GM23338 (cell line): Measurements from ENCODE around the gene PKP3. TPM values are rescaled to one million over a fixed set of nuclear protein-coding genes. Genes with fewer than 3 reads are reported as not detected.

Experiments
- ATAC-seq: fragments of 200-7000 bp; cut with Tn5 transposase; 3 replicates; pipeline ENCODE4 v1.9.1; 2020
- DNase-seq: peaks from one replicate; pipeline ENCODE4 v3.0.0-alpha.2; 2015; ENCODE audit warnings: low spot score
- H2AFZ ChIP-seq: fragments of 200-600 bp; sonication (generic); 2 replicates; pipeline ENCODE4 v1.8.0; 2016; ENCODE audit warnings: antibody characterized with exemption, mild to moderate bottlenecking, moderate library complexity
- H3F3A ChIP-seq: fragments of 200-600 bp; sonication (generic); replicated peaks from 2 replicates; pipeline ENCODE4 v1.8.0; 2017; ENCODE audit warnings: antibody characterized with exemption, mixed run types, low read depth
- H3K27ac ChIP-seq: fragments of 200-600 bp; sonication (generic); 2 replicates; pipeline ENCODE4 v1.6.1; 2016; ENCODE audit warnings: low read depth
- H3K27me3 ChIP-seq: fragments of 200-600 bp; sonication (generic); 2 replicates; pipeline ENCODE4 v1.8.0; 2016; ENCODE audit warnings: mild to moderate bottlenecking, mixed run types, moderate library complexity; ENCODE audit not compliant: insufficient read depth
- H3K36me3 ChIP-seq: fragments of 200-600 bp; sonication (generic); 2 replicates; pipeline ENCODE4 v1.8.0; 2016; ENCODE audit warnings: mild to moderate bottlenecking; ENCODE audit not compliant: insufficient read depth
- H3K4me1 ChIP-seq: fragments of 200-600 bp; sonication (generic); 2 replicates; pipeline ENCODE4 v1.8.0; 2016; ENCODE audit warnings: mild to moderate bottlenecking, moderate library complexity; ENCODE audit not compliant: insufficient read depth
- H3K4me2 ChIP-seq: fragments of 200-600 bp; sonication (generic); 2 replicates; pipeline ENCODE4 v1.7.1; 2017; ENCODE audit warnings: mixed run types
- H3K4me3 ChIP-seq: fragments of 200-600 bp; sonication (generic); 2 replicates; pipeline ENCODE4 v1.6.1; 2016; ENCODE audit warnings: mixed run types
- H3K79me2 ChIP-seq: fragments of 200-600 bp; sonication (generic); replicated peaks from 2 replicates; pipeline ENCODE4 v1.8.0; 2017; ENCODE audit warnings: mild to moderate bottlenecking; ENCODE audit not compliant: insufficient read depth
- H3K9me2 ChIP-seq: fragments of 200-600 bp; sonication (generic); 2 replicates; pipeline ENCODE4 v1.8.0; 2017; ENCODE audit not compliant: insufficient read depth
- H4K20me1 ChIP-seq: fragments of 200-600 bp; sonication (generic); replicated peaks from 2 replicates; pipeline ENCODE4 v1.8.0; 2017; ENCODE audit warnings: mild to moderate bottlenecking; ENCODE audit not compliant: insufficient read depth
- H3K27ac Mint-ChIP-seq: 2 replicates; pipeline ENCODE4 v1.8.0; 2020; ENCODE audit warnings: inconsistent platforms, mild to moderate bottlenecking, moderate library complexity, mixed read lengths
- H3K27me3 Mint-ChIP-seq: 3 replicates; pipeline ENCODE4 v1.8.0; 2022; ENCODE audit warnings: low read depth, mild to moderate bottlenecking, moderate library complexity, mixed read lengths, inconsistent platforms; ENCODE audit not compliant: insufficient read depth, poor library complexity
- H3K36me3 Mint-ChIP-seq: 3 replicates; pipeline ENCODE4 v1.8.0; 2021; ENCODE audit warnings: low read depth, mild to moderate bottlenecking, inconsistent platforms, moderate library complexity, mixed read lengths
- H3K4me1 Mint-ChIP-seq: 3 replicates; pipeline ENCODE4 v1.8.0; 2020; ENCODE audit warnings: mild to moderate bottlenecking, inconsistent platforms, mixed read lengths
- H3K4me3 Mint-ChIP-seq: 3 replicates; pipeline ENCODE4 v1.8.0; 2021; ENCODE audit warnings: moderate library complexity, mild to moderate bottlenecking, inconsistent platforms, mixed read lengths
- H3K9me3 Mint-ChIP-seq: 3 replicates; pipeline ENCODE4 v1.8.0; 2020; ENCODE audit warnings: moderate library complexity, mild to moderate bottlenecking, inconsistent platforms, mixed read lengths
- CREB1 ChIP-seq: fragments of 250-450 bp; sonication (Bioruptor Pico); IDR thresholded peaks from 2 replicates; pipeline ENCODE4 v1.5.0; 2020; ENCODE audit warnings: low read depth, mild to moderate bottlenecking, moderate library complexity
- EZH2phosphoT487 ChIP-seq: fragments of 200-600 bp; sonication (generic); IDR thresholded peaks from one replicate; pipeline ENCODE4 v1.8.1; 2018; ENCODE audit warnings: antibody characterized with exemption; ENCODE audit not compliant: unreplicated experiment
- JUNB ChIP-seq: IDR thresholded peaks from one replicate; pipeline ENCODE4 v1.6.1; 2016; ENCODE audit warnings: antibody characterized with exemption; ENCODE audit not compliant: unreplicated experiment
- NANOG ChIP-seq: IDR thresholded peaks from 2 replicates; pipeline ENCODE4 v1.6.1; 2016; ENCODE audit warnings: antibody characterized with exemption, borderline replicate concordance
- POLR2AphosphoS5 ChIP-seq: IDR thresholded peaks from 2 replicates; pipeline ENCODE4 v1.6.1; 2016; ENCODE audit warnings: antibody characterized with exemption, low read depth
- STAT1 ChIP-seq: IDR thresholded peaks from one replicate; pipeline ENCODE4 v1.6.1; 2016; ENCODE audit warnings: antibody characterized with exemption; ENCODE audit not compliant: unreplicated experiment
- ZNF114 ChIP-seq: fragments of 250-450 bp; sonication (Bioruptor Pico); IDR thresholded peaks from 2 replicates; pipeline ENCODE4 v1.5.0; 2020; ENCODE audit warnings: mild to moderate bottlenecking, moderate library complexity
- ZNF331 ChIP-seq: fragments of 250-450 bp; sonication (Bioruptor Pico); IDR thresholded peaks from 2 replicates; pipeline ENCODE4 v1.5.0; 2020; ENCODE audit warnings: low read depth, mild to moderate bottlenecking, moderate library complexity
- polyA plus RNA-seq: library from polyadenylated mRNA; unstranded; fragments of >200 nt; fragmentation: Nextera tagmentation; extraction: Ambion mirVana; gene quantifications from 2 replicates; pipeline ENCODE4 v1.2.1, GENCODE V29; 2016
- total RNA-seq: library from RNA; depleted of rRNA; stranded (reverse); fragments of >200 nt; shearing (Covaris generic); gene quantifications from 2 replicates; pipeline ENCODE4 v1.2.3, GENCODE V29; 2014
- TF ChIP-seq, protein P1 (sequence below), 2 experiments: fragments of 200-600 bp in 1 of 2; sonication (generic) in 1 of 2; conservative IDR thresholded peaks; 2 replicates each; pipeline versions ENCODE4 v1.5.1 to v1.6.1; 2016 to 2017; ENCODE audit warnings: antibody characterized with exemption in 2 of 2, low read depth in 2 of 2, mild to moderate bottlenecking in 2 of 2, moderate library complexity in 1 of 2
- TF ChIP-seq, protein P2 (sequence below): IDR thresholded peaks from 2 replicates; pipeline ENCODE4 v1.6.1; 2016; ENCODE audit warnings: antibody characterized with exemption
- TF ChIP-seq, protein P3 (sequence below): IDR thresholded peaks from one replicate; pipeline ENCODE4 v1.6.1; 2018; ENCODE audit warnings: antibody characterized with exemption; ENCODE audit not compliant: unreplicated experiment
- TF ChIP-seq, protein P4 (sequence below): fragments of 250-450 bp; sonication (Bioruptor Pico); IDR thresholded peaks from 2 replicates; pipeline ENCODE4 v1.5.0; 2020; ENCODE audit warnings: mild to moderate bottlenecking, moderate library complexity

The PKP3 gene
- total and polyA plus RNA-seq, 2 experiments from 2014 or later, result 7.2 to 23.0 TPM

DNA sequence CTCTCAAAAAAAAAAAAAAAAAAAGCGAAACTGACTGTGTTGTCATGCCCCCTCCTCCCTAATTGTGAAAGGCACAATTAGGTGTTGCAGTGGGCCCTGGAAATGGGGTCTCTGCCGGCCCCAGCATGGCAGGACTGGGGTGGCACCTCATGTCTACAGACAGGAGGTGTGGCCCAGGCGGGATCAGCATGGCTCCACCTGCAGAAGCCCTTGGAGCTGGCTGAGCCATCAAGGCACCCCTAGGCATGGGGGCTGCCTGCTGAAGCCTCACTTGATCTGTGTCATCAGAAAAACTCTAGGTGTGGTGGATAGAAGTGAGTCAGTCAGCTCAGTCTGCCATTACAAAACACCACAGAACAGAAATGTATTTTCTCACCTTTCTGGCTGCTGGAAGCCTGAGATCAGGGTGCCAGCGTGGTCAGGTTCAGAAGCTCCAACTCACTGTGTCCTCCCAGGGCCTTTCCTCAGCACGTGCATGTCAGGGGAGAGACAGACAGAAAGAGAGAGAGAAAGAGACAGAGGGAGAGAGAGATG, 34.8 kb upstream of the PKP3 start:
- H3K27ac ChIP-seq, result no peak overlapping the region
- H3K4me1 ChIP-seq, result peaks cover 9% of the 10 kb centered on the region
- Mint-ChIP-seq H3K36me3 (peaks cover 18% of the 10 kb centered on the region; the same call in 2 of the 3 replicates), H3K27ac (no peak overlapping the region), H3K27me3 (peaks cover 8% of the 10 kb centered on the region), H3K9me3 (peaks cover 39% of the 10 kb centered on the region), H3K4me3 (no peak overlapping the region), H3K4me1 (peaks cover 5% of the 10 kb centered on the region; the same call in 2 of the 3 replicates)
- H3K4me3 ChIP-seq, result no peak overlapping the region
- no peak for DNase-seq
- no peak overlapping the region for H2AFZ ChIP-seq
- no peaks in the 10 kb centered on the region for H3K27me3 ChIP-seq
- H3F3A ChIP-seq, result peaks cover 23% of the 10 kb centered on the region
- no peaks in the 10 kb centered on the region for H3K36me3 ChIP-seq
- H4K20me1 ChIP-seq, result no peaks in the 10 kb centered on the region
- no peak overlapping the region for H3K4me2 ChIP-seq
- TF ChIP-seq ZNF331 (CRISPR knock-in tag) (no peak), JUNB (no peak), STAT1 (no peak), EZH2phosphoT487 (no peak), ZNF114 (CRISPR knock-in tag) (no peak), NANOG (no peak), CREB1 (CRISPR knock-in tag) (no peak), POLR2AphosphoS5 (no peak)
- TF ChIP-seq, protein P1, sequence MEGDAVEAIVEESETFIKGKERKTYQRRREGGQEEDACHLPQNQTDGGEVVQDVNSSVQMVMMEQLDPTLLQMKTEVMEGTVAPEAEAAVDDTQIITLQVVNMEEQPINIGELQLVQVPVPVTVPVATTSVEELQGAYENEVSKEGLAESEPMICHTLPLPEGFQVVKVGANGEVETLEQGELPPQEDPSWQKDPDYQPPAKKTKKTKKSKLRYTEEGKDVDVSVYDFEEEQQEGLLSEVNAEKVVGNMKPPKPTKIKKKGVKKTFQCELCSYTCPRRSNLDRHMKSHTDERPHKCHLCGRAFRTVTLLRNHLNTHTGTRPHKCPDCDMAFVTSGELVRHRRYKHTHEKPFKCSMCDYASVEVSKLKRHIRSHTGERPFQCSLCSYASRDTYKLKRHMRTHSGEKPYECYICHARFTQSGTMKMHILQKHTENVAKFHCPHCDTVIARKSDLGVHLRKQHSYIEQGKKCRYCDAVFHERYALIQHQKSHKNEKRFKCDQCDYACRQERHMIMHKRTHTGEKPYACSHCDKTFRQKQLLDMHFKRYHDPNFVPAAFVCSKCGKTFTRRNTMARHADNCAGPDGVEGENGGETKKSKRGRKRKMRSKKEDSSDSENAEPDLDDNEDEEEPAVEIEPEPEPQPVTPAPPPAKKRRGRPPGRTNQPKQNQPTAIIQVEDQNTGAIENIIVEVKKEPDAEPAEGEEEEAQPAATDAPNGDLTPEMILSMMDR (conservative IDR thresholded peaks at IDR 0.05; ENCODE audit: low read depth in 2 of 2), result no peak
- TF ChIP-seq, protein P2, sequence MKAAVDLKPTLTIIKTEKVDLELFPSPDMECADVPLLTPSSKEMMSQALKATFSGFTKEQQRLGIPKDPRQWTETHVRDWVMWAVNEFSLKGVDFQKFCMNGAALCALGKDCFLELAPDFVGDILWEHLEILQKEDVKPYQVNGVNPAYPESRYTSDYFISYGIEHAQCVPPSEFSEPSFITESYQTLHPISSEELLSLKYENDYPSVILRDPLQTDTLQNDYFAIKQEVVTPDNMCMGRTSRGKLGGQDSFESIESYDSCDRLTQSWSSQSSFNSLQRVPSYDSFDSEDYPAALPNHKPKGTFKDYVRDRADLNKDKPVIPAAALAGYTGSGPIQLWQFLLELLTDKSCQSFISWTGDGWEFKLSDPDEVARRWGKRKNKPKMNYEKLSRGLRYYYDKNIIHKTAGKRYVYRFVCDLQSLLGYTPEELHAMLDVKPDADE, result no peak
- TF ChIP-seq, protein P3, sequence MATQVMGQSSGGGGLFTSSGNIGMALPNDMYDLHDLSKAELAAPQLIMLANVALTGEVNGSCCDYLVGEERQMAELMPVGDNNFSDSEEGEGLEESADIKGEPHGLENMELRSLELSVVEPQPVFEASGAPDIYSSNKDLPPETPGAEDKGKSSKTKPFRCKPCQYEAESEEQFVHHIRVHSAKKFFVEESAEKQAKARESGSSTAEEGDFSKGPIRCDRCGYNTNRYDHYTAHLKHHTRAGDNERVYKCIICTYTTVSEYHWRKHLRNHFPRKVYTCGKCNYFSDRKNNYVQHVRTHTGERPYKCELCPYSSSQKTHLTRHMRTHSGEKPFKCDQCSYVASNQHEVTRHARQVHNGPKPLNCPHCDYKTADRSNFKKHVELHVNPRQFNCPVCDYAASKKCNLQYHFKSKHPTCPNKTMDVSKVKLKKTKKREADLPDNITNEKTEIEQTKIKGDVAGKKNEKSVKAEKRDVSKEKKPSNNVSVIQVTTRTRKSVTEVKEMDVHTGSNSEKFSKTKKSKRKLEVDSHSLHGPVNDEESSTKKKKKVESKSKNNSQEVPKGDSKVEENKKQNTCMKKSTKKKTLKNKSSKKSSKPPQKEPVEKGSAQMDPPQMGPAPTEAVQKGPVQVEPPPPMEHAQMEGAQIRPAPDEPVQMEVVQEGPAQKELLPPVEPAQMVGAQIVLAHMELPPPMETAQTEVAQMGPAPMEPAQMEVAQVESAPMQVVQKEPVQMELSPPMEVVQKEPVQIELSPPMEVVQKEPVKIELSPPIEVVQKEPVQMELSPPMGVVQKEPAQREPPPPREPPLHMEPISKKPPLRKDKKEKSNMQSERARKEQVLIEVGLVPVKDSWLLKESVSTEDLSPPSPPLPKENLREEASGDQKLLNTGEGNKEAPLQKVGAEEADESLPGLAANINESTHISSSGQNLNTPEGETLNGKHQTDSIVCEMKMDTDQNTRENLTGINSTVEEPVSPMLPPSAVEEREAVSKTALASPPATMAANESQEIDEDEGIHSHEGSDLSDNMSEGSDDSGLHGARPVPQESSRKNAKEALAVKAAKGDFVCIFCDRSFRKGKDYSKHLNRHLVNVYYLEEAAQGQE, result no peak
- TF ChIP-seq, protein P4, sequence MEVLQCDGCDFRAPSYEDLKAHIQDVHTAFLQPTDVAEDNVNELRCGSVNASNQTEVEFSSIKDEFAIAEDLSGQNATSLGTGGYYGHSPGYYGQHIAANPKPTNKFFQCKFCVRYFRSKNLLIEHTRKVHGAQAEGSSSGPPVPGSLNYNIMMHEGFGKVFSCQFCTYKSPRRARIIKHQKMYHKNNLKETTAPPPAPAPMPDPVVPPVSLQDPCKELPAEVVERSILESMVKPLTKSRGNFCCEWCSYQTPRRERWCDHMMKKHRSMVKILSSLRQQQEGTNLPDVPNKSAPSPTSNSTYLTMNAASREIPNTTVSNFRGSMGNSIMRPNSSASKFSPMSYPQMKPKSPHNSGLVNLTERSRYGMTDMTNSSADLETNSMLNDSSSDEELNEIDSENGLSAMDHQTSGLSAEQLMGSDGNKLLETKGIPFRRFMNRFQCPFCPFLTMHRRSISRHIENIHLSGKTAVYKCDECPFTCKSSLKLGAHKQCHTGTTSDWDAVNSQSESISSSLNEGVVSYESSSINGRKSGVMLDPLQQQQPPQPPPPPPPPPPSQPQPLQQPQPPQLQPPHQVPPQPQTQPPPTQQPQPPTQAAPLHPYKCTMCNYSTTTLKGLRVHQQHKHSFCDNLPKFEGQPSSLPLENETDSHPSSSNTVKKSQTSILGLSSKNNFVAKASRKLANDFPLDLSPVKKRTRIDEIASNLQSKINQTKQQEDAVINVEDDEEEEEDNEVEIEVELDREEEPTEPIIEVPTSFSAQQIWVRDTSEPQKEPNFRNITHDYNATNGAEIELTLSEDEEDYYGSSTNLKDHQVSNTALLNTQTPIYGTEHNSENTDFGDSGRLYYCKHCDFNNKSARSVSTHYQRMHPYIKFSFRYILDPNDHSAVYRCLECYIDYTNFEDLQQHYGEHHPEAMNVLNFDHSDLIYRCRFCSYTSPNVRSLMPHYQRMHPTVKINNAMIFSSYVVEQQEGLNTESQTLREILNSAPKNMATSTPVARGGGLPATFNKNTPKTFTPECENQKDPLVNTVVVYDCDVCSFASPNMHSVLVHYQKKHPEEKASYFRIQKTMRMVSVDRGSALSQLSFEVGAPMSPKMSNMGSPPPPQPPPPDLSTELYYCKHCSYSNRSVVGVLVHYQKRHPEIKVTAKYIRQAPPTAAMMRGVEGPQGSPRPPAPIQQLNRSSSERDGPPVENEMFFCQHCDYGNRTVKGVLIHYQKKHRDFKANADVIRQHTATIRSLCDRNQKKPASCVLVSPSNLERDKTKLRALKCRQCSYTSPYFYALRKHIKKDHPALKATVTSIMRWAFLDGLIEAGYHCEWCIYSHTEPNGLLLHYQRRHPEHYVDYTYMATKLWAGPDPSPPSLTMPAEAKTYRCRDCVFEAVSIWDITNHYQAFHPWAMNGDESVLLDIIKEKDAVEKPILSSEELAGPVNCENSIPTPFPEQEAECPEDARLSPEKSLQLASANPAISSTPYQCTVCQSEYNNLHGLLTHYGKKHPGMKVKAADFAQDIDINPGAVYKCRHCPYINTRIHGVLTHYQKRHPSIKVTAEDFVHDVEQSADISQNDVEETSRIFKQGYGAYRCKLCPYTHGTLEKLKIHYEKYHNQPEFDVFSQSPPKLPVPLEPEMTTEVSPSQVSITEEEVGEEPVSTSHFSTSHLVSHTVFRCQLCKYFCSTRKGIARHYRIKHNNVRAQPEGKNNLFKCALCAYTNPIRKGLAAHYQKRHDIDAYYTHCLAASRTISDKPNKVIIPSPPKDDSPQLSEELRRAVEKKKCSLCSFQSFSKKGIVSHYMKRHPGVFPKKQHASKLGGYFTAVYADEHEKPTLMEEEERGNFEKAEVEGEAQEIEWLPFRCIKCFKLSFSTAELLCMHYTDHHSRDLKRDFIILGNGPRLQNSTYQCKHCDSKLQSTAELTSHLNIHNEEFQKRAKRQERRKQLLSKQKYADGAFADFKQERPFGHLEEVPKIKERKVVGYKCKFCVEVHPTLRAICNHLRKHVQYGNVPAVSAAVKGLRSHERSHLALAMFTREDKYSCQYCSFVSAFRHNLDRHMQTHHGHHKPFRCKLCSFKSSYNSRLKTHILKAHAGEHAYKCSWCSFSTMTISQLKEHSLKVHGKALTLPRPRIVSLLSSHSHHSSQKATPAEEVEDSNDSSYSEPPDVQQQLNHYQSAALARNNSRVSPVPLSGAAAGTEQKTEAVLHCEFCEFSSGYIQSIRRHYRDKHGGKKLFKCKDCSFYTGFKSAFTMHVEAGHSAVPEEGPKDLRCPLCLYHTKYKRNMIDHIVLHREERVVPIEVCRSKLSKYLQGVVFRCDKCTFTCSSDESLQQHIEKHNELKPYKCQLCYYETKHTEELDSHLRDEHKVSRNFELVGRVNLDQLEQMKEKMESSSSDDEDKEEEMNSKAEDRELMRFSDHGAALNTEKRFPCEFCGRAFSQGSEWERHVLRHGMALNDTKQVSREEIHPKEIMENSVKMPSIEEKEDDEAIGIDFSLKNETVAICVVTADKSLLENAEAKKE (CRISPR knock-in tag), result no peak
- H3K79me2 ChIP-seq, result no peaks in the 10 kb centered on the region
- no peak for ATAC-seq
- H3K9me2 ChIP-seq, result no peaks in the 10 kb centered on the region
